AG04449 (cell line): ENCODE data around the gene CENPP.

ENCODE experiments used
- CTCF ChIA-PET: fragments of 350-600 bp; formaldehyde crosslinking; extraction: SDS; loops from one replicate; lab custom pipeline; 2021; ENCODE audit warnings: antibody characterized with exemption; lab: Yijun Ruan, JAX
- POLR2A ChIA-PET: fragments of 400-600, 350-600 bp; formaldehyde crosslinking; extraction: SDS; loops from one replicate; lab custom pipeline; 2020; ENCODE audit warnings: antibody characterized with exemption, inconsistent platforms; lab: Yijun Ruan, JAX
- DNase-seq: peaks from one replicate; pipeline ENCODE4 v3.0.0-alpha.2; 2010; ENCODE audit warnings: low read depth, low spot score
- H3K4me3 ChIP-seq: 2 replicates; pipeline ENCODE4 v1.5.1; 2011; ENCODE audit warnings: low read depth, mild to moderate bottlenecking, control low read depth, low read length
- TF ChIP-seq, protein P1 (sequence below): IDR thresholded peaks from one replicate; pipeline ENCODE4 v1.5.1; 2011; ENCODE audit warnings: mild to moderate bottlenecking, moderate library complexity, low read length, control low read depth, inconsistent platforms; ENCODE audit not compliant: insufficient read depth; ENCODE audit errors: missing control alignments

CENPP gene

GRCh38 chr9:92669527-92669889 is 343.8 kb downstream of the CENPP start:
- ChIA-PET CTCF (interaction anchor here (1.3 to 2.2 kb wide), 2 partner anchors 341 to 531 kb away, joined by 5 to 6 read pairs; no protein-coding TSS in a partner anchor), POLR2A (interaction anchor here (0.9 to 1.2 kb wide), 3 partner anchors 16 to 119 kb away, joined by 3 to 5 read pairs (median 3); no protein-coding TSS in a partner anchor)
- TF ChIP-seq, protein P1, sequence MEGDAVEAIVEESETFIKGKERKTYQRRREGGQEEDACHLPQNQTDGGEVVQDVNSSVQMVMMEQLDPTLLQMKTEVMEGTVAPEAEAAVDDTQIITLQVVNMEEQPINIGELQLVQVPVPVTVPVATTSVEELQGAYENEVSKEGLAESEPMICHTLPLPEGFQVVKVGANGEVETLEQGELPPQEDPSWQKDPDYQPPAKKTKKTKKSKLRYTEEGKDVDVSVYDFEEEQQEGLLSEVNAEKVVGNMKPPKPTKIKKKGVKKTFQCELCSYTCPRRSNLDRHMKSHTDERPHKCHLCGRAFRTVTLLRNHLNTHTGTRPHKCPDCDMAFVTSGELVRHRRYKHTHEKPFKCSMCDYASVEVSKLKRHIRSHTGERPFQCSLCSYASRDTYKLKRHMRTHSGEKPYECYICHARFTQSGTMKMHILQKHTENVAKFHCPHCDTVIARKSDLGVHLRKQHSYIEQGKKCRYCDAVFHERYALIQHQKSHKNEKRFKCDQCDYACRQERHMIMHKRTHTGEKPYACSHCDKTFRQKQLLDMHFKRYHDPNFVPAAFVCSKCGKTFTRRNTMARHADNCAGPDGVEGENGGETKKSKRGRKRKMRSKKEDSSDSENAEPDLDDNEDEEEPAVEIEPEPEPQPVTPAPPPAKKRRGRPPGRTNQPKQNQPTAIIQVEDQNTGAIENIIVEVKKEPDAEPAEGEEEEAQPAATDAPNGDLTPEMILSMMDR: no peak
- no peak for DNase-seq
- peak overlapping the region; percentile 98 for H3K4me3 ChIP-seq
